HG03045 (cell line): Measurements from ENCODE around the gene MAN1C1.

Experiments used
- ATAC-seq: cut with Tn5 transposase; IDR thresholded peaks from one replicate; pipeline ENCODE4 v1.9.1; 2021; ENCODE audit warnings: mild to moderate bottlenecking, moderate library complexity; ENCODE audit not compliant: unreplicated experiment

MAN1C1 gene

DNA sequence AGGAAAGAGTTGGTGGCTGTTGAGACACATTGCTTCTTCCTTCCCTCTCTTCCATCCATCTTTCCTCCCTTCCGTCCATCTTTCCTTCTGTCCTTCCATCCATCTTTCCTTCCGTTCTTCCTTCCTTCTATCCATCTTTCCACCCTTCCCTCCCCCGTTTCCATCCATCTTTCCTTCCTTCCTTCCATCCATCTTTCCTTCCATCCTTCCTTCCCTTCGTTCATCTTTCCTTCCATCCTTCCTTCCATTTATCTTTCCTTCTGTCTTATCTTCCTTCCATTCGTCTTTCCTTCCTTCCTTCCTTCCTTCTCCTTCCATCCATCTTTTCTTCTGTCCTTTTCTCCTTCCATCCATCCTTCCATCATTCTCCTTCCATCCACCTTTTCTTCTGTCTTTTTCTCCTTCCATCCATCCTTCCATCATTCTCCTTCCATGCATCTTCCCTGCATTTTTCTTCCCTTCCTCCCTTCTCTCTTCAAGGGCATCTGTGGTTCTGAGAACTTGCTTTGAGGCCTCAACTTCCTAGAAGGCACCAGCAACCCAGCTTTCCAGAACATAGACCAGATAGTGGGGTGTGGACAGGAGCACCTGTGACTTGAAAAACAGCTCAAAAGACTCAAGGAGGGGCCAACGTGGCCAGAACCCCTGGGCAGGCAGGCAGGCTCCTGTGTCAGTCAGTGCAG lies 134.5 kb downstream of the MAN1C1 start:
- ATAC-seq: no peak

GRCh38 chr1:25754470-25755181 lies 138.0 kb downstream of the MAN1C1 start:
- ATAC-seq: no peak

DNA sequence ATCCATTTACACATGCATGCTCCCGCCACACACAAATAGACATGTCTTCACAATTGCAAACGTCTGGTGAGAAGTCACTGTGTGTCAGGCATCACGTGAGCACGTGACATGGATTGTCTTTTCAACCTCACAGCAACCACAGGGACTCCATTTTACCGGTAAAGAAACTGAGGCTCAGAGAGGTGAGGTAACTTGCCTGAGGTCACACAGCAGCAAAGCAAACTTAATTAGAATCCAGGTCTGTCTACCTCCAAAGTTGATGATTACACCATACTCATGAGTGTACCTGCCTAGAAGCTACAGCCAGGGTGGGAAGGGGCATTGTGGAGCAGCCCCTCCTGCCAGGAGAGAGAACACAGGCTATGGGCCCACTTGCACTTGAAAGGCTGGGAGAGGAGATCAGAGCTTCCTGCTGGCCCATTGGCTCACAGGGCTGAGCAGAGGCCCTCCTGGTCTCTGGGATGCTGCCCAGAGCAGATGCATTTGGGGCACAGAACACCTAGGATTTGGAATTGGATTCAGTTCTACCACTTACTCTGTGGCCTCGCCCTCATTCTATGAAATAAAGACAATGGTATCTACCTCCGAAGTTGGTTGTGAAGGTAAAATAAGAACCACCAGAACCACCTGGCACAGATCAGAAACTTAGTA lies 139.0 kb downstream of the MAN1C1 start:
- ATAC-seq: no peak

GRCh38 chr1:25756215-25756614 lies 139.6 kb downstream of the MAN1C1 start:
- ATAC-seq: no peak

DNA sequence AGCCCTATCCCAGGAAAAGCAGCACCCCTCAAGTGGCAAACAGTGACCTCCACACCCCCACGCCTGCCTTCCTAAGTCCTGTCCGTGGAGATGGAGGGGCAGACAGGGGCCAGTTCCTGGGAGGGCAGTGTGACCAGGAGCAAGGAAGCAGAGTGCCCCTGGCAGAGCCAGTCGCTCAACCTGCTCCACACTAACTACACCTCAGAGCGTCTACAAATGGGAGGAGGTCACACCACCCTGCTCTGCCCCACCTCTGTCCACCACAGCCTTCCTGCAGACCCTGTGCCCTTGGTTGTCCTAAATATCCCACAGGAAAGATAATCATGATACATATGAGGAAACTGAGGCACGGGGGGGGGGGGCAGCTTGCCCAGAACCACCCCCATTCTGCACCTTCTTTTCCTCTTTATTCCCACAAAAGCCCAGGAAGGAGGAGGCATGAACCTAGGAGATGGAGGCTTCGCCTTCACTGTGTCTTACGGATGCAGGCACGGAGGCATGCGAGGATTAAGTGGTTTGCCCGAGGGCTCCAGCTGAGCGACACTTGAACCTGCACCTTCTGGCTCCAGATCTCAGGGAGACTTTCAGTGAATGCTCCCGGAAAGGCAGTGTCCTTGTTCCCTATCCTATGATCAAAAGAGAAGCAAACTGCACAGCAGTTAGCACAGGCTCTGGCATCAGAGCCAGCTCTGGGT lies 140.7 kb downstream of the MAN1C1 start:
- ATAC-seq: no peak

DNA sequence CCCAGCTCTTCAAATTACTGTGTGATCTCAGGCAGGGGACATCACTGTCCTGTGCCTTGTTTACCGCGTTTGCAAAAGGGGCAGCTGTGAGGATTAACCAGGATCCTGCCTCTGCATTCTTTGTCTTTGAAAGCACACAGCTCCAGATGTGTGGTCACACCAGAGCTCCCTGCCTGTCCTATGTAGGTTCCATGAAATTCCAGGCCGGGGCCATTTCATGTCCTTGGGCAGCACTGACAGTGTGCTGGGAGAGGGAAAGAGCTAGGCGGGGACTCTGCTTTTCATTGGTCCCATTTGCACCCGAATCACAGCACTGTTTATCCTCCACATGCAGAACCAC lies 141.2 kb downstream of the MAN1C1 start:
- no peak for ATAC-seq

- ATAC-seq: no peak
Observed at GRCh38 chr1:25758466-25759070, 142.0 kb downstream of the MAN1C1 start.

- ATAC-seq: no peak
Observed at GRCh38 chr1:25760122-25760719, 143.6 kb downstream of the MAN1C1 start.

GRCh38 chr1:25760871-25761270 lies 144.3 kb downstream of the MAN1C1 start:
- no peak for ATAC-seq

DNA sequence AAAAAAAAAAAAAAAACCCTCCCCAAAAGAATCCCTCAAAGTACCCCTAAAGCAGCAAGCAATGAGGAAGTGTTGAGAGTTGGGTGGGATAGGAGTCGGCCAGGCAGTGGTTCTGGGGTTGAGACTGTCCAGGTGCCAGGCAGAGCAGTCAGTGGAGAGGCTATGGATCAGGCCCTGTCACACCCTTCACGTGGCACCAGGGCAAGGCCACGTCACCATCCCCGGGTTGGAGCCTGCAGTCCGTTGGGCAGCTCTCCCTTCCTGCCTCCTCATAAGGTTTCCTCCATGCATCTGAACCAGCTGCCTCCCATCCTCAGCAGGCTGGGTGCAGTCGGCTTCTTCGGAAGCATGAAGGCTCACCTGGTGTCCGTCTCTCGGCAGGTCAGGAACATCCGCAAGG lies 146.9 kb downstream of the MAN1C1 start:
- no peak for ATAC-seq

- no peak for ATAC-seq
Observed at GRCh38 chr1:25765136-25765922, 148.7 kb downstream of the MAN1C1 start.

DNA sequence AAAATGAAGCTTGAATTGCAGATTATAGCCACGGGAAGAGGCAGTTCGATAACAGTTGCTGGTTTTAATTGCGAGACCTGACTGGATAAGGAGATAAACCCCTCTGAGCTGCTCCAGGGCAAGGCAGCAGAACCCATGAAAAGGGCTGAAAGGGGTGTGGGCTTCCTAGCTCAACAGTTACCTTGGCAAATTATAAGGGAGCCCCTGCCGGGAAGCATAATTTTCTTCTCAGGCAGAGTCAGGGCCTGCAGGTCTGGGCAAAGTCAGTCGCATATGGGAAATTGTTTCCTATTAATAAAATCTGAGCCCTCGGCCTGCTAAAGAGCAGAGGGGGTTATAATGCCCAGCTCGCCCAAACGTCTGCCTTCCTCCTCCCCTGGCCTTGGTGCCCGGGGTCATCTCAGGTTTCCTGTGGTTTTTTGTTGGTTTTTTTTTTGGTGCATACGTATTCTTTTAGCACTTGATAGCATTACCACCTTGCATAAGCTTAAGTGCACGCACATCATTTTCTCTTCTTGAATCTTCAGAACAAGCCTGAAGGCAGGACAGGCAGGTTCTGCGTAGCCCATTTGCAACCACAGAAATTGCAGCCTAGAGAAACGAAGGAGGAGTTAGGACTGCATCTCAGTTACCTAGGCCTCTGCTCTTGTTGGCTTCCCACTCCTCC lies 149.5 kb downstream of the MAN1C1 start:
- ATAC-seq: no peak

GRCh38 chr1:25766721-25767436 lies 150.3 kb downstream of the MAN1C1 start:
- no peak for ATAC-seq

DNA sequence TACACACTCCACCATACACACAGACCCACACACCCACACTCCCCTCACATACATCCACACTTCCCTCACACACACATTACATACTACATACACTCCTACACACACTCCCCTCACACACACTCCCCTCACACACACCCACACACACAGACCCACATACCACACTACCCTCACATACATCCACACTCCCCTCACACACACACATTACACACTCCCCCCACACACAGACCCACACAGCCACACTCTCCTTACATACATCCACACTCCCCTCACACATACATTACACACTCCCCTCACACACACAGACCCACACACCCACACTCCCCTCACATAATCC lies 150.8 kb downstream of the MAN1C1 start:
- ATAC-seq: no peak

GRCh38 chr1:25768999-25769398 lies 152.4 kb downstream of the MAN1C1 start:
- no peak for ATAC-seq

DNA sequence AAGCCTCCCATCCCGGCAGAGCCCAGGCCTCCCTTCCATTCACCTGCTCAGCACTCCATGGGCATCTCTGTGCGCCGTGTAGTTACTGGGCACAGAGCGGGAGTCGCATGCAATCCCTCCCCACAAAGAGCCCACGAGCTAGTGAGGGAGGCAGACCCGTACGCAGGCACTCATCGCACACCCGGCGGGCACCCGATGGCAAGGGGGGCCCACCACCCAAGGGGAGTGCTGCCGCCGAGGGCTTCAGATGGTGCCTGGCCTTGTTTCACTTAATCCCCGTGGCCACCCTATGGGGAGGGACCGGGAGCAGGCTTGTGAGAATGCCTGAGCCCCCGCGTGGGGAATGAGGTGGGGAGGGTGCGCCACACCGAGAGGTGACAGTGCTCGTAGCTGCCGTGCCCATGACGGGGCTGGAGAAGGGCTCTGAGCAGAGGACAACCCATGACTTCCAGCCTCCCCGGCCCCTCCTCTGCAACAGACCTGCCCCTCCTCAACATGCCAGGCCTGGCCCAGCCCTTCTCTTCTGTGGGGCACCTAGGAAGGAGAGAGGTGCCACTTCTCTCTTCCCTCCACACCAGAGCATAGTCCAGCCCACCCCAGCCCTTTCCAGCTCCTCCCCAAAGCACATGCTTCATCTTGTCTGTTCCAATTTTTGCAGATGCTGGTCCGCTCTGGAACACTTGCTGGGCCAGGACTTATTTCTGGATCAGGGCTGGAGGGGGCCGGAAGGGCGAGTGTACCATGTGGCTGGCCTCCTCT lies 153.2 kb downstream of the MAN1C1 start:
- ATAC-seq: no peak

DNA sequence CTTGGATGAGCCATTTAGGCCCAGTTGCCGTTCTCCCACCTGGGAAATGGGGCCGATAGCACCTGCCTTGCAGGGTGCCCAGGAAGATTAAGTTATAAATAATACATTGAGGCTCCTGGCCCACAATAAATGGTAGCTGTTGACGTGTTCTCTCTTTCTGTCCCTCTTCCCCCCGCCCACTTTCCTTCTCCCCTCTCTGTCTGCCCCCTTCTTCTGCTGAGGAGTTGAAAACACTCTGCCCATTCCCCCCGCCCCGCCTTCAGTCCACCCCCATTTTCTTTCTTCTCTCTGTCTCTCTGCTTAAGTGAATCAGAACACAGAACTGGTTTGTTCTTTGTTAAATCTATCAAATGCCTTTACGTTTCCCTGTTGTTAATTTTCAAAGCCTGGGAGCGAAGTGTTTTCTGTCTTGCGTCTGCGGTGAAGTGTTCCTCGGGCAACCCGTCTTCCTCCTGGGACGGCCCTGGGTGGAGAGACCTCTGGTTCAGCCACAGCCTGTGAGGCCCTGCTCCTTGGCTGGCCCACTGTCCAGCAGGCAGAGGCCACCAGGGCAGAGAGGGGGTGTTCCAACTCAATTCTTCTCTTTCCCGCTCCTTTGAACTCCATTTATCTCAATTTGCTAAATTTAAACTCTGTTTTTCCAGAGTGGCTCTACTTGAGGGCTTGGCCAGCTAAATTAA lies 154.1 kb downstream of the MAN1C1 start:
- no peak for ATAC-seq
